Measurements from ENCODE around the gene KCNIP2. TPM values are rescaled to one million over a fixed set of nuclear protein-coding genes. Genes with fewer than 3 reads are reported as not detected.

KCNIP2 gene
- total and polyA plus RNA-seq, 2 of the 4 experiments (the other 2 are of a cell fraction) = under 0.01 to 0.87 TPM

- H3K4me3 ChIP-seq (ENCODE audit: insufficient read depth, low read depth, low read length) = no peak overlapping the region
- no peak overlapping the region for H3K14ac ChIP-seq (replicated peaks; ENCODE audit: low read depth, low read length)
- in situ Hi-C loops (cut with MboI; ENCODE audit: low sequenced_read_pairs) = loop anchor here (5.0 kb wide), 2 partner anchors 173 to 568 kb away; no protein-coding TSS in a partner anchor
- H4K5ac ChIP-seq (ENCODE audit: low read depth, low read length) = no peak overlapping the region
- H4K91ac ChIP-seq (ENCODE audit: insufficient read depth, low read depth, low read length) = no peak overlapping the region
- H4K8ac ChIP-seq (ENCODE audit: low read depth in 2 of 2, low read length in 2 of 2) = peak overlapping the region in 1 of 2 experiments; percentile 56; a peak in 1 of 4 replicates
- no peak overlapping the region for H2BK120ac ChIP-seq (ENCODE audit: low read depth, low read length)
- WGBS, 2 experiments (ENCODE audit: extremely low coverage in 2 of 2, insufficient read length in 1 of 2) = no CpG with 5 or more reads among the region's 17 CpGs
- H2BK20ac ChIP-seq (ENCODE audit: low read depth, low read length) = no peak overlapping the region
- no peak overlapping the region for H3K9ac ChIP-seq (ENCODE audit: low read depth, low read length)
- dilution Hi-C loops (cut with HindIII; ENCODE audit: low sequenced_read_pairs, unreplicated experiment) = no loop called here
- H3K4ac ChIP-seq (ENCODE audit: low read depth, low read length) = no peak overlapping the region
- no peak for TF ChIP-seq RFX5 (IDR thresholded peaks at IDR 0.05; ENCODE audit: low read depth, low read length)
- no peak overlapping the region; the same call in 2 of the 3 replicates for H2BK15ac ChIP-seq (ENCODE audit: low read depth, low read length)
- ATAC-seq (ENCODE audit: low read depth) (no peak), DNase-seq (no peak)
- no peaks in the 10 kb centered on the region for H3K9me1 ChIP-seq (ENCODE audit: insufficient read depth, low read length)
- peaks cover 40% of the 10 kb centered on the region for H4K20me1 ChIP-seq (ENCODE audit: insufficient read depth, low read length)
- H3K27me3 ChIP-seq (ENCODE audit: control insufficient read depth, insufficient read depth, low read length) = peaks cover 25% of the 10 kb centered on the region
- BruUV-seq (replicated peaks) = no TSS peak
- no peak overlapping the region for H3K56ac ChIP-seq (ENCODE audit: extremely low read depth, insufficient read depth, low read length)
- H3K9me3 ChIP-seq (ENCODE audit: control insufficient read depth, insufficient read depth, low read length) = no peaks in the 10 kb centered on the region
- H3K18ac ChIP-seq (ENCODE audit: low read depth, low read length) = no peak overlapping the region
- no peak overlapping the region for H3K27ac ChIP-seq (ENCODE audit: insufficient read depth, low read length)
- no peak overlapping the region for H2BK5ac ChIP-seq (ENCODE audit: low read depth, low read length, poor library complexity, severe bottlenecking)
- peaks cover 14 to 40% of the 10 kb centered on the region in 2 experiments; a peak in 3 of 4 replicates for H3K79me1 ChIP-seq (ENCODE audit: low read depth in 1 of 2, low read length in 2 of 2)
- peak overlapping the region; percentile 77 for H2AFZ ChIP-seq (replicated peaks; ENCODE audit: low read length, poor library complexity)
- H3K4me2 ChIP-seq (ENCODE audit: low read depth, low read length) = peak overlapping the region; percentile 73; the same call in 1 of the 2 replicates
- H3K23ac ChIP-seq (ENCODE audit: low read depth, low read length) = no peak overlapping the region
- ChIA-PET CTCF (interaction anchor here (1.3 to 1.6 kb wide), 4 partner anchors 9 to 180 kb away, joined by 3 to 9 read pairs (median 5); no protein-coding TSS in a partner anchor), POLR2A (ENCODE audit: unreplicated experiment) (no interaction called here)
- H3K36me3 ChIP-seq (ENCODE audit: control insufficient read depth, insufficient read depth, low read length) = peaks cover 2% of the 10 kb centered on the region; the same call in 1 of the 2 replicates
- no peak overlapping the region for H2AK5ac ChIP-seq (ENCODE audit: low read depth, low read length)
- peaks cover 13% of the 10 kb centered on the region for H3K4me1 ChIP-seq (ENCODE audit: control insufficient read depth, insufficient read depth, low read length)
- peak overlapping the region; percentile 94 for H2AK9ac ChIP-seq (replicated peaks; ENCODE audit: low read depth, low read length, poor library complexity)
- intact Hi-C loops (cut with micrococcal nuclease) = loop anchor here (10.0 kb wide), 1 partner anchor 486 kb away; no protein-coding TSS in a partner anchor
Measured at GRCh38 chr10:101780187-101780817, 63.3 kb downstream of the KCNIP2 start.

Data from IMR-90 (cell line).